Breast epithelium (tissue), 4 donors: Measurements from ENCODE around the gene CRTAC1. TPM values are rescaled to one million over a fixed set of nuclear protein-coding genes. Genes with fewer than 3 reads are reported as not detected.

Experiments used
- DNase-seq, 2 donors: peaks; one replicate each; pipeline ENCODE4 v3.0.0-alpha.2; 2019; ENCODE audit warnings: low spot score in 2 of 2
- H3K27ac ChIP-seq, 2 donors: fragments of 200-600 bp; sonication (generic) in 1 of 2; one replicate each; pipeline ENCODE4 v1.5.1; 2016 to 2019; ENCODE audit warnings: mild to moderate bottlenecking in 1 of 2
- H3K27me3 ChIP-seq, 2 donors: fragments of 200-600 bp; sonication (generic) in 1 of 2; one replicate each; pipeline versions ENCODE4 v1.5.1 to v1.6.0; 2017 to 2019; ENCODE audit warnings: control low read depth in 1 of 2, mild to moderate bottlenecking in 1 of 2
- H3K36me3 ChIP-seq: fragments of 200-600 bp; one replicate; pipeline ENCODE4 v1.5.1; 2019
- H3K4me1 ChIP-seq, 2 donors: fragments of 200-600 bp; sonication (generic); one replicate each; pipeline ENCODE4 v1.5.1; 2016 to 2019; ENCODE audit warnings: control low read depth in 1 of 2
- H3K4me3 ChIP-seq, 3 donors: fragments of 200-600 bp; sonication (generic); 1 replicate in 2 of 3; 2 replicates in 1 of 3; pipeline ENCODE4 v1.5.1; 2016 to 2019; ENCODE audit warnings: mild to moderate bottlenecking in 3 of 3, moderate library complexity in 2 of 3
- H3K9me3 ChIP-seq, 2 donors: fragments of 200-600 bp; sonication (generic) in 1 of 2; one replicate each; pipeline ENCODE4 v1.5.1; 2016 to 2019; ENCODE audit warnings: control low read depth in 1 of 2
- POLR2A ChIP-seq: fragments of 450-650 bp; IDR thresholded peaks from one replicate; pipeline ENCODE4 v1.6.1; 2016; ENCODE audit warnings: antibody characterized with exemption, mild to moderate bottlenecking, moderate library complexity
- POLR2AphosphoS5 ChIP-seq, 3 donors: sonication (generic); formaldehyde crosslinking; IDR thresholded peaks; one replicate each; pipeline ENCODE4 v1.6.1; 2017; ENCODE audit warnings: antibody characterized with exemption in 3 of 3
- intact Hi-C: fragments of 100-400 bp; cut with DNase I; formaldehyde crosslinking; loops from one replicate; pipeline ENCODE4 v1.15.1; 2023; ENCODE audit warnings: low total_unique reads
- total RNA-seq, 3 donors: library from RNA; depleted of rRNA; stranded (reverse); fragments of >200 nt; gene quantifications; one replicate each; pipeline ENCODE4 v1.1.0, GENCODE V29; 2016
- TF ChIP-seq, protein P1 (sequence below), 3 donors: fragments of 450-650 bp; IDR thresholded peaks; one replicate each; pipeline ENCODE4 v1.5.1; 2016 to 2017; ENCODE audit warnings: antibody characterized with exemption in 3 of 3, mild to moderate bottlenecking in 3 of 3, moderate library complexity in 3 of 3

The CRTAC1 gene
- total RNA-seq, 3 donors from 2014 or later = 1.6 to 4.7 (median 1.9) TPM

DNA sequence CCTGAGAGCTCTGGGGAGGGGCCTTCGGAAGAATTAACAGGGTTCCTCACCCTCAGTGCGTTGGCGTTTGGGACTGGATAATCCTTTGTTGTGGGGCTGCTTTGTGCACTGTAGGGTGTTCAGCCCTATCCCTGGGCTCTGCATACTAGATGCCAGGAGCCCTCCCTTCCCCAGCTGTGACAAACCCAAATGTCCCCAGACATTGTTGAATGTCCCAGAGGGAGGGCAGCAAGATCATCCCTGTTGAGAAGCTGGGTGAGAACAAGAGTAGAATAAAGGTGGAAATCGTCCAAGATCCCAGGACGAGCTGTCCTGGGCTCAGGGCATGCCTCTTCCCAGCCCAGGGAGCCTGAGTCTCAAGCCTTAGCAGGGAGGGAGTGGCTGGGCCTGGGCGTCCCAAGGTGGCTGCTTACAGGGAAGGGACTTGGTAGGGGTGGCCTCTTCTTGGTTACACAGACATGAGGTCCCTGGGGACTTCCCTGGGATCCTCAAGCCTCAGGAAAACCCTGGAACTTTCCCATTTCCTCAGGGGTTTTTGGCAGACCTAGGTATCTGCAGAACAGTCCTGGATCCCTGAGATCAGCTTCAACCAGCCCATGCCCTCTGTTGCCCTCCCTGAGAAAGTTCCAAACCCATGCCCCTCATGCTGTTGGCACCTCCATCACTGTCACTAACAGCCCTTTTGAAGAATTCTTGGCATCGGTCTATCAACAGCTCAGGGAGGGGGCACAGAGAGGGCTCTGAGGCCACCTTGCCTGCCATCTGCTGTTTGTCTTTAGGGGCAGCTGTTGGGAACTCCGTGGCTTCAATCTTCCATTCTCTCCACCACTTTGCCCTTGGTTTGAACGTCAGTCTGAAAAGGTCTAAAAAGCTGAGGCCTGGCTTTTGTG, 127.0 kb downstream of the CRTAC1 start:
- no peak overlapping the region for H3K4me3 ChIP-seq
- intact Hi-C loops = no loop called here
- no peak for DNase-seq
- no peaks in the 10 kb centered on the region for H3K9me3 ChIP-seq
- TF ChIP-seq POLR2A (no peak), POLR2AphosphoS5 (IDR thresholded peaks at IDR 0.05) (no peak)
- TF ChIP-seq, protein P1, sequence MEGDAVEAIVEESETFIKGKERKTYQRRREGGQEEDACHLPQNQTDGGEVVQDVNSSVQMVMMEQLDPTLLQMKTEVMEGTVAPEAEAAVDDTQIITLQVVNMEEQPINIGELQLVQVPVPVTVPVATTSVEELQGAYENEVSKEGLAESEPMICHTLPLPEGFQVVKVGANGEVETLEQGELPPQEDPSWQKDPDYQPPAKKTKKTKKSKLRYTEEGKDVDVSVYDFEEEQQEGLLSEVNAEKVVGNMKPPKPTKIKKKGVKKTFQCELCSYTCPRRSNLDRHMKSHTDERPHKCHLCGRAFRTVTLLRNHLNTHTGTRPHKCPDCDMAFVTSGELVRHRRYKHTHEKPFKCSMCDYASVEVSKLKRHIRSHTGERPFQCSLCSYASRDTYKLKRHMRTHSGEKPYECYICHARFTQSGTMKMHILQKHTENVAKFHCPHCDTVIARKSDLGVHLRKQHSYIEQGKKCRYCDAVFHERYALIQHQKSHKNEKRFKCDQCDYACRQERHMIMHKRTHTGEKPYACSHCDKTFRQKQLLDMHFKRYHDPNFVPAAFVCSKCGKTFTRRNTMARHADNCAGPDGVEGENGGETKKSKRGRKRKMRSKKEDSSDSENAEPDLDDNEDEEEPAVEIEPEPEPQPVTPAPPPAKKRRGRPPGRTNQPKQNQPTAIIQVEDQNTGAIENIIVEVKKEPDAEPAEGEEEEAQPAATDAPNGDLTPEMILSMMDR (IDR thresholded peaks at IDR 0.05) = no peak
- no peaks in the 10 kb centered on the region for H3K36me3 ChIP-seq
- H3K27me3 ChIP-seq = no peaks in the 10 kb centered on the region
- H3K27ac ChIP-seq = no peak overlapping the region
- no peaks in the 10 kb centered on the region for H3K4me1 ChIP-seq

GRCh38 chr10:97901381-97901780, 129.0 kb downstream of the CRTAC1 start:
- H3K27ac ChIP-seq = no peak overlapping the region
- peaks cover 0 to 6% of the 10 kb centered on the region in 2 donors for H3K27me3 ChIP-seq
- no peak for DNase-seq
- no peak for TF ChIP-seq POLR2AphosphoS5 (IDR thresholded peaks at IDR 0.05)
- TF ChIP-seq, protein P1 (IDR thresholded peaks at IDR 0.05) = no peak
- no peak for TF ChIP-seq POLR2A
- no peaks in the 10 kb centered on the region for H3K36me3 ChIP-seq
- no peak overlapping the region for H3K4me3 ChIP-seq
- H3K4me1 ChIP-seq = no peaks in the 10 kb centered on the region
- H3K9me3 ChIP-seq = no peaks in the 10 kb centered on the region
- intact Hi-C loops = no loop called here

- DNase-seq = no peak
- Histone ChIP-seq H3K27ac (no peak overlapping the region), H3K9me3 (no peaks in the 10 kb centered on the region), H3K4me3 (no peak overlapping the region), H3K27me3 (peaks cover 0 to 8% of the 10 kb centered on the region in 2 donors), H3K4me1 (no peaks in the 10 kb centered on the region), H3K36me3 (no peaks in the 10 kb centered on the region)
- TF ChIP-seq POLR2AphosphoS5 (IDR thresholded peaks at IDR 0.05) (no peak), POLR2A (no peak)
- TF ChIP-seq, protein P1 (IDR thresholded peaks at IDR 0.05) = no peak
- intact Hi-C loops = loop anchor here (5.0 kb wide), 2 partner anchors 1549 to 1841 kb away; no protein-coding TSS in a partner anchor
Measured at GRCh38 chr10:97898429-97898828, 132.0 kb downstream of the CRTAC1 start.

- TF ChIP-seq POLR2A = no peak
- Histone ChIP-seq H3K4me1 (no peaks in the 10 kb centered on the region), H3K36me3 (no peaks in the 10 kb centered on the region), H3K4me3 (no peak overlapping the region), H3K27me3 (peaks cover 0 to 8% of the 10 kb centered on the region in 2 donors), H3K9me3 (no peaks in the 10 kb centered on the region), H3K27ac (no peak overlapping the region)
- intact Hi-C loops = loop anchor here (5.0 kb wide), 2 partner anchors 1550 to 1840 kb away; no protein-coding TSS in a partner anchor
- DNase-seq = no peak
Measured at GRCh38 chr10:97896756-97897358, 133.6 kb downstream of the CRTAC1 start.

GRCh38 chr10:97895915-97896314, 134.5 kb downstream of the CRTAC1 start:
- no peak overlapping the region for H3K27ac ChIP-seq
- H3K36me3 ChIP-seq = no peaks in the 10 kb centered on the region
- H3K4me1 ChIP-seq = no peaks in the 10 kb centered on the region
- H3K9me3 ChIP-seq = no peaks in the 10 kb centered on the region
- no peak overlapping the region for H3K4me3 ChIP-seq
- intact Hi-C loops = loop anchor here (5.0 kb wide), 2 partner anchors 1551 to 1839 kb away; no protein-coding TSS in a partner anchor
- DNase-seq = no peak
- TF ChIP-seq, protein P1 (IDR thresholded peaks at IDR 0.05) = no peak
- no peak for TF ChIP-seq POLR2A
- TF ChIP-seq POLR2AphosphoS5 (IDR thresholded peaks at IDR 0.05) = no peak
- H3K27me3 ChIP-seq = peaks cover 0 to 8% of the 10 kb centered on the region in 2 donors
